ENCODE data around the gene CHRNA3. TPM values are rescaled to one million over a fixed set of nuclear protein-coding genes. Genes with fewer than 3 reads are reported as not detected.

CHRNA3 gene
- total RNA-seq, 1 donor from 2014 or later: 3.7 TPM

GRCh38 chr15:78638658-78639314, 18.0 kb upstream of the CHRNA3 start:
- intact Hi-C loops (cut with DNase I): no loop called here
- TF ChIP-seq POLR2A (IDR thresholded peaks at IDR 0.05): no peak
- no peak for TF ChIP-seq POLR2AphosphoS5 (IDR thresholded peaks at IDR 0.05; ENCODE audit: insufficient read depth in 1 of 2, low read depth in 1 of 2)
- peak; percentile 10 to 50 (median 35) for TF ChIP-seq CTCF (IDR thresholded peaks at IDR 0.05)
- no peak for DNase-seq (ENCODE audit: extremely low spot score in 2 of 2)

GRCh38 chr15:78637776-78638435, 17.1 kb upstream of the CHRNA3 start:
- no peak for TF ChIP-seq POLR2A (IDR thresholded peaks at IDR 0.05)
- DNase-seq (ENCODE audit: extremely low spot score in 2 of 2): no peak
- Histone ChIP-seq H3K4me3 (no peak overlapping the region), H3K27me3 (no peaks in the 10 kb centered on the region), H3K27ac (no peak overlapping the region), H3K36me3 (no peaks in the 10 kb centered on the region), H3K4me1 (peaks cover 12% of the 10 kb centered on the region), H3K9me3 (no peaks in the 10 kb centered on the region)
- intact Hi-C loops (cut with DNase I): no loop called here

More at GRCh38 chr15:78638658-78639314, 18.0 kb upstream of the CHRNA3 start:
- Histone ChIP-seq H3K27ac (no peak overlapping the region), H3K9me3 (no peaks in the 10 kb centered on the region), H3K4me3 (no peak overlapping the region), H3K27me3 (no peaks in the 10 kb centered on the region), H3K4me1 (peaks cover 12% of the 10 kb centered on the region), H3K36me3 (no peaks in the 10 kb centered on the region)

- H3K27me3 ChIP-seq: no peaks in the 10 kb centered on the region
- no peaks in the 10 kb centered on the region for H3K36me3 ChIP-seq
- intact Hi-C loops (cut with DNase I): no loop called here
- H3K9me3 ChIP-seq: no peaks in the 10 kb centered on the region
- H3K4me3 ChIP-seq: no peak overlapping the region
- H3K27ac ChIP-seq: no peak overlapping the region
- no peak for DNase-seq (ENCODE audit: extremely low spot score in 2 of 2)
- H3K4me1 ChIP-seq: peaks cover 12% of the 10 kb centered on the region
- no peak for TF ChIP-seq CTCF (IDR thresholded peaks at IDR 0.05)
- no peak for TF ChIP-seq POLR2AphosphoS5 (IDR thresholded peaks at IDR 0.05; ENCODE audit: insufficient read depth in 1 of 2, low read depth in 1 of 2)
- TF ChIP-seq POLR2A (IDR thresholded peaks at IDR 0.05): no peak
These were observed 15.6 kb upstream of the CHRNA3 start for GRCh38 chr15:78636378-78636859.

- H3K27ac ChIP-seq: no peak overlapping the region
- H3K4me1 ChIP-seq: peaks cover under 1% of the 10 kb centered on the region
- H3K9me3 ChIP-seq: no peaks in the 10 kb centered on the region
- no peaks in the 10 kb centered on the region for H3K36me3 ChIP-seq
- intact Hi-C loops (cut with DNase I): no loop called here
- no peak for TF ChIP-seq POLR2AphosphoS5 (IDR thresholded peaks at IDR 0.05; ENCODE audit: insufficient read depth in 1 of 2, low read depth in 1 of 2)
- TF ChIP-seq CTCF (IDR thresholded peaks at IDR 0.05): no peak
- no peak for TF ChIP-seq POLR2A (IDR thresholded peaks at IDR 0.05)
- no peaks in the 10 kb centered on the region for H3K27me3 ChIP-seq
- no peak for DNase-seq (ENCODE audit: extremely low spot score in 2 of 2)
- no peak overlapping the region for H3K4me3 ChIP-seq
These were observed 14.6 kb upstream of the CHRNA3 start for GRCh38 chr15:78635346-78635745.

GRCh38 chr15:78634210-78635145, 13.7 kb upstream of the CHRNA3 start:
- intact Hi-C loops (cut with DNase I): no loop called here
- Histone ChIP-seq H3K27ac (no peak overlapping the region), H3K36me3 (no peaks in the 10 kb centered on the region), H3K4me1 (no peaks in the 10 kb centered on the region), H3K27me3 (no peaks in the 10 kb centered on the region), H3K4me3 (no peak overlapping the region), H3K9me3 (no peaks in the 10 kb centered on the region)
- TF ChIP-seq POLR2AphosphoS5 (IDR thresholded peaks at IDR 0.05; ENCODE audit: insufficient read depth in 1 of 2, low read depth in 1 of 2): no peak
- TF ChIP-seq POLR2A (IDR thresholded peaks at IDR 0.05): no peak
- TF ChIP-seq CTCF (IDR thresholded peaks at IDR 0.05): no peak
- no peak for DNase-seq (ENCODE audit: extremely low spot score in 2 of 2)

Data from vagina (tissue), 2 donors.